AG09319 (cell line): Measurements from ENCODE around the gene PLEKHG2.

Experiments
- DNase-seq: peaks from one replicate; pipeline ENCODE4 v3.0.0-alpha.2; 2010; ENCODE audit warnings: low read depth; ENCODE audit errors: extremely low read depth
- TF ChIP-seq, protein P1 (sequence below): IDR thresholded peaks from 2 replicates; pipeline ENCODE4 v1.5.1; 2011; ENCODE audit warnings: low read depth, mild to moderate bottlenecking, inconsistent platforms, low read length, moderate library complexity

Gene PLEKHG2

DNA sequence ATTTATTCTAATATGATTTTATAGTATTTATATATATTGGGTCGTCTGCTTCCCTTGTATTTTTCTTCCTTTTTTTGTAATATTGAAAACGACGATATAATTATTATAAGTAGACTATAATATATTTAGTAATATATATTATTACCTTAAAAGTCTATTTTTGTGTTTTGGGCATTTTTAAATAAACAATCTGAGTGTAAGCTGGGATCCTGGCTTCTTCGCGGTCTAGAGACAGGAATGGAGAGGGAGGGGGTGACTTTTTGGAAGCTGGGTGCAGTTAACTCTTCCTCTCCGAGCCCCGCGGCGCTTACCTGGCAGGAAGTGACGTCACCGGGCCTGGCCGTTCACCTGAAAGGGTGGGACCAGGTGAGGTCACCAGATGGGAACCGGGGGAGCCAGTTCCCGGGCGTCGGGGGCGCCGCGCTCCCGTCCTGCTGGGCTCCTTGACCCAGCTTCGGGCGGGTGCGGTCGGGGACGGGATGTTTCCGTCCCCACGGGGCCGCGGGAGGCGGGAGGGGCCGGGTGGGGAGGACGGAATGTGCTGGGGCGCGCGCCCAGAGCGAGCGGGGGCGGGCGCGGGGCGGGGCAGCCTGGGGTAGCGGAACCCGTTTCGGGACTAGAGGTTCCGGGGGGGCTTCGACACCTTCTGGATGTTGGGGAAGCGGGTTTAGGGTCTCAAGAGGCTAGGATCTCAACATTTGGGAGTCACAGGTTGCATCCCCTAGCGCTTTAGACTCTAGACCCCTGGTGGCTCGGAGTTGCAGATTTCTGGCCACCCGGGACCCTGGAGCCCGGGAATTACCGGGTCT lies 3.1 kb upstream of the PLEKHG2 start:
- TF ChIP-seq, protein P1, sequence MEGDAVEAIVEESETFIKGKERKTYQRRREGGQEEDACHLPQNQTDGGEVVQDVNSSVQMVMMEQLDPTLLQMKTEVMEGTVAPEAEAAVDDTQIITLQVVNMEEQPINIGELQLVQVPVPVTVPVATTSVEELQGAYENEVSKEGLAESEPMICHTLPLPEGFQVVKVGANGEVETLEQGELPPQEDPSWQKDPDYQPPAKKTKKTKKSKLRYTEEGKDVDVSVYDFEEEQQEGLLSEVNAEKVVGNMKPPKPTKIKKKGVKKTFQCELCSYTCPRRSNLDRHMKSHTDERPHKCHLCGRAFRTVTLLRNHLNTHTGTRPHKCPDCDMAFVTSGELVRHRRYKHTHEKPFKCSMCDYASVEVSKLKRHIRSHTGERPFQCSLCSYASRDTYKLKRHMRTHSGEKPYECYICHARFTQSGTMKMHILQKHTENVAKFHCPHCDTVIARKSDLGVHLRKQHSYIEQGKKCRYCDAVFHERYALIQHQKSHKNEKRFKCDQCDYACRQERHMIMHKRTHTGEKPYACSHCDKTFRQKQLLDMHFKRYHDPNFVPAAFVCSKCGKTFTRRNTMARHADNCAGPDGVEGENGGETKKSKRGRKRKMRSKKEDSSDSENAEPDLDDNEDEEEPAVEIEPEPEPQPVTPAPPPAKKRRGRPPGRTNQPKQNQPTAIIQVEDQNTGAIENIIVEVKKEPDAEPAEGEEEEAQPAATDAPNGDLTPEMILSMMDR, result no peak
- DNase-seq, result no peak

DNA sequence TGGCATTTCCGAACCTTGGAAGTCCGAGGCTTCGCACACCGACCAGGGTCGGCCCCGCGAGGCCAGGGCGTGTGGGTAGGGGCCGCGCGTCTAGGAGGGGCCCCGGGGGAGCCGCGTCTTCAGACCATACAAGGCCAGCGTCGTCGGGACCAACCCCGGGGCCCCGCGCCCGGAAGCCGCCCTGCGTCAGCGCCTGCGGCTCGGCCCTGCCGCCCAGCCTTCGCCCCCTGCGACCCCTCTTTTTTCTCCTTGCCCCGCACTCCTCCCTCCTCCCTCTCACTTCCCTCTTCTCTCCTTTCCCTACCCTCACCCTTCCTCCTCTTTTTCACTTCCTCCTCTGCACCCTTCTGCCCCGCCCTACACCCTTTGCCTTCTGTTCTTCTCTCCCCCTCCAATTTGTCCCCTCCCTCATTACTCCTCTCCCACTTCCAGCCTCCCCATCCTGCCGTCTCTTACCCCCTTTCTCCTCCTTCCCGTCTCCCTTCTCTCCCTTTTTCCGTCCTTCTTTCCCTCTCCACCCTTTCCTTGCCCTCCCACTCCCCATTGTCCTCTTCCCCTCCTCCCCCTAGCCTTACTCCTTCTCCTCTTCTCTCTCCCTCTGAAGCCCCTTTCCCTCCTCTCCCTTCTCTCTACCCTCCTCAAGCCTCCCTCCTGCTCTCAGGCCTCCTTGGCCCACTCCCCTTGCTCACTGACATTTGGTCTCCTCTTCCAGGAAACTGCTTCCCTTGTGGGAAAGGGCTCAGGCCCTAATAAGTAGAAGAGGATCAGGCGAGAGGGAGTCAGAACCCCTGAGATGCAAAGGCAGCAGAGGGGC lies 2.2 kb upstream of the PLEKHG2 start:
- TF ChIP-seq, protein P1, result no peak
- DNase-seq, result no peak

DNA sequence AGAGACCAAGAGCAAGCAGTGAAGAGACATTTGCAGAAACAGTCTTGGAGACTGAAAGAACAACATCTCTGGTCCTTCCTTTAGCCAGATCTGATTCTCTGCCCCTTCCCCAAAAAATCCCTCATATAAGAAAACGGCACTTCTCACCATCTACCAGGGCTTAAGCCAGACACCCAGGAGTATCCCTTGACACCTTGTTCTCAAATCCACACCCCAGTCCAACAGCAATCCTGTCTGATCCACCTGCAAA lies 1.7 kb upstream of the PLEKHG2 start:
- DNase-seq, result no peak
- TF ChIP-seq, protein P1, result no peak

DNA sequence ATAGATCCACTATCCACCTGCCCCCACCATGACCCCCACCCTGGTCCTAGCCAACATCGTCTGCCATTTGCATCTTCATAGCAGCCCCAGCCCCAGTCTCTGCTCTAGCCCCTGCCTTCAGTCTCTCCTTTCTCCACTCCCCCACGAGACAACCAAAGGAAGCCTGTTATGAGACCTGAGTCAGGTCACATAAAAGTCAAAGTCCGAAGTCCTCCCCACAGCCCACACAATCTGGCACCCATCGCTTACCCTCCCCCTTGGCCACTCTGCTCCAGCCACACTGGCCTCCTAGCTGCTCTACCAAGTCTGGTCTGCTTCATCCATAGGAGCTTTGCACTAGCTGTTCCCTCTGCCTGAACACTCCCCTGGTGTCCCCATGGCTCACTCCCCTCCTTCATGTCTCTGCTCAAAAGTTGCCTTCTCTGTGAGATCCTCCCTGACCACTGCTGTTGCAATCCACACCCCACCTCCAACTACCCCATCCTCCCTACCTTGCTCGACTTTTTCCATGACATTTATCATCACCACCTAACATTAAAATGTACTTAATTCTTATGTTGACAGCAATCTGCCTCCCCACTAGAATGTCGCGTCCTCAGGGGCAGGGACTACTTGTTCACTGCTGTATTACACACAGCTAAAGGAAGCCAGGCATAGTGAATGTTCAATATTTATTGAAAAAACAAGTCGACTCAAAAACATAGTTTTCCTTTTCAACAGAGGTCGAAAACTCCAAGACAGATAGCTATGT lies 1.2 kb upstream of the PLEKHG2 start:
- peak; percentile 67 for DNase-seq
- TF ChIP-seq, protein P1, result no peak

DNA sequence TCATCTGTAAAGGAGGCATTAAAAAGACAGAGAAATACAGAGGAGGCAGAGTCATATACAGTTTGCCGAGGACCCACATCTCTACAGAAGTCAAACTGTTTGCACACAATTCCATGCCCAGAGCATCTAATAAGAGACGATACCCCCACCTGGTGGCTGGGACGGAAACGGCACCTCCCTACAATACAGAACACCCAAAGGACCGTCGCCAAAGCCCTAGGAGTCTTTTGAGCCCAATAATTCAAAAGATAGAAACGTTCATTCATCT lies 703 bp upstream of the PLEKHG2 start:
- peak; percentile 87 for DNase-seq
- TF ChIP-seq, protein P1, result peak; percentile 83

DNA sequence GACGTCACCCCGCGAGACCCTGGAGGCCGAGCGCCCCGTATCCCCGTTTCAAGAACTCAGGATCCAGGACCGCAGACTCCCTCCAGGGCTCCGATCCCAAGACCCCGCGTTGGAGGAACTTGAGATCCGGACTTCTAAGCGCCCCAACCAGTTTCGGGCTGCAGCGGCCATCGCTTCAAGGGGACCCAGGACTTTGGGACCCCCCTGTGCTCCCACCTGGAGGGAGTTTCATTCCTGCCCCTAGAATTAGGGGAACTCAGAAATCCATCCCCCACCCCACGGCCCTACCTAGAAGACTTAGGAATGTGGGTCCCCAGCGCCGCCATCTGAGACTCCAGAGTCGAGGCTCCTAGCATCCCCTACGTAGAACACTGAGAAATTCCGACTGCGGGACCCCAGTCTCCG lies 400 bp downstream of the PLEKHG2 start:
- no peak for DNase-seq
- TF ChIP-seq, protein P1, result no peak
